Muscle layer of duodenum (tissue), 2 donors: ENCODE results near the gene XYLT1.

Experiments used
- H3K27ac ChIP-seq: one replicate; pipeline ENCODE4 v1.7.0; 2013; ENCODE audit warnings: mild to moderate bottlenecking, low read length
- H3K27me3 ChIP-seq: one replicate; pipeline ENCODE4 v1.7.0; 2013; ENCODE audit warnings: low read depth, mild to moderate bottlenecking, control low read depth, low read length
- H3K36me3 ChIP-seq, 2 donors: one replicate each; pipeline ENCODE4 v1.7.0; 2013; ENCODE audit warnings: low read length in 2 of 2, control low read depth in 1 of 2, mild to moderate bottlenecking in 1 of 2; ENCODE audit not compliant: insufficient read depth in 2 of 2, control insufficient read depth in 1 of 2
- H3K4me1 ChIP-seq, 2 donors: one replicate each; pipeline ENCODE4 v1.7.0; 2013; ENCODE audit warnings: low read length in 2 of 2, mild to moderate bottlenecking in 2 of 2, control low read depth in 1 of 2, moderate library complexity in 1 of 2; ENCODE audit not compliant: insufficient read depth in 2 of 2, control insufficient read depth in 1 of 2
- H3K4me3 ChIP-seq, 2 donors: one replicate each; pipeline ENCODE4 v1.7.0; 2013; ENCODE audit warnings: low read length in 2 of 2, low read depth in 1 of 2, mild to moderate bottlenecking in 1 of 2
- H3K9me3 ChIP-seq, 2 donors: one replicate each; pipeline ENCODE4 v1.7.0; 2013; ENCODE audit warnings: low read length in 2 of 2, control low read depth in 1 of 2, mild to moderate bottlenecking in 1 of 2; ENCODE audit not compliant: control insufficient read depth in 1 of 2
- donor health status: healthy.

XYLT1 gene

DNA sequence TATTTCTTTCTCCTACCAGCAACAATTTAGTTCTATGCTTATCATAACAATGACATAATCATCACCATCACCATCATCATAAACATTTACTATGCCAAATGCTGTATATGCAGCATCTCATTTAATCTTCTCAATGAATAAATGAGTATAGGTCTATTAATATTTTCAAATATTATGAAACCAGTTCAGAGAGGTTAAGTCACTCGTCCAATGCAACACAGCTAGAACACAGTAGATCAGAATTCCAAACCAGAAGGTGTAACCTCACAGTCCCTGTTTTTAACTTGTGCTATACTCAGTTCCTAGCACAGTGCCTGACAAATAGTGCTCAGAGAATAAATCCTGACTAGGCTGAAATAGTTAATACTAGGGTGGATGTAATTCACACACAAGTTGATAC lies 314.8 kb downstream of the XYLT1 start:
- no peak overlapping the region for H3K4me3 ChIP-seq
- H3K9me3 ChIP-seq: no peaks in the 10 kb centered on the region
- H3K27ac ChIP-seq: no peak overlapping the region
- H3K4me1 ChIP-seq: no peaks in the 10 kb centered on the region
- no peaks in the 10 kb centered on the region for H3K27me3 ChIP-seq
- peaks cover 3 to 6% of the 10 kb centered on the region in 2 donors for H3K36me3 ChIP-seq

DNA sequence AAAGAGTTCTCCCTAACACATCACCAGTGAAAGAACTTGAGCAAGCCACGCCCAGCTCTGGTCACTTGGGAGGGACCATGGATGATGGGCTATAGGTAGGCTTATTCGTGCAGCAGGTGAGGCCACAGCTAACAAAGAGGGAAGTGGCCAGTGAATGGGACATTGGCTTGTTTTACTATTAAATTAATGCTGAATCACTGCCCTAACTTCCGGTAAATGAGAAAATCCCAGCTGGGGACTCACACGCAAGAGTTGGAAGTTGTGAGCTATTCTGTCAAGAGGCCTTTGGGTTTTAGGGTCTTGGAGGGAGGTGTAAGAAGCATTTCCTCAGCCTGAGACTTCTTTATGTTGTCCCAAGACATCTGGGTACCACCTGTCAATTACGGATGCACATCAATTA lies 315.3 kb downstream of the XYLT1 start:
- Histone ChIP-seq H3K9me3 (no peaks in the 10 kb centered on the region), H3K4me3 (no peak overlapping the region), H3K4me1 (no peaks in the 10 kb centered on the region), H3K27me3 (no peaks in the 10 kb centered on the region), H3K27ac (no peak overlapping the region), H3K36me3 (peaks cover 3 to 6% of the 10 kb centered on the region in 2 donors)

DNA sequence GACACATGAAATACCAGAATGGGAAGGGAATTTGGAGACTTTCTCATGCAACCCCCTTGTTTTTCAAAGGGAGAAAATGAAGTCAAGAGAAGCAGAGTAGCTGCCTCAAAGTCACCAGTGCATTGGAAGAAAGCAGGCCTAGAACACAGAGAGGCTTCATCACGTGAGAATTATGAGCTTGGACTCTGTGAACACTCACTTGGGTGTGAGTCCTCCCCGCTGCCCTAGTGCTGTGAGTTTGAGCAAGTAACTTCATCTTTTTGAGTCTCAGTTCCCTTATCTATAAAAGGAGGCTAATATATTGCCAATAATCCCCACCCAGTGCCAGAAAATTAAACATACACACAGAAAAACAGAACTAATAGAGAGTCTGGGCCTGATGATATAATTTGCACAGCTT lies 315.8 kb downstream of the XYLT1 start:
- Histone ChIP-seq H3K4me3 (no peak overlapping the region), H3K27ac (no peak overlapping the region), H3K27me3 (no peaks in the 10 kb centered on the region), H3K9me3 (no peaks in the 10 kb centered on the region), H3K4me1 (no peaks in the 10 kb centered on the region), H3K36me3 (peaks cover 3 to 6% of the 10 kb centered on the region in 2 donors)

DNA sequence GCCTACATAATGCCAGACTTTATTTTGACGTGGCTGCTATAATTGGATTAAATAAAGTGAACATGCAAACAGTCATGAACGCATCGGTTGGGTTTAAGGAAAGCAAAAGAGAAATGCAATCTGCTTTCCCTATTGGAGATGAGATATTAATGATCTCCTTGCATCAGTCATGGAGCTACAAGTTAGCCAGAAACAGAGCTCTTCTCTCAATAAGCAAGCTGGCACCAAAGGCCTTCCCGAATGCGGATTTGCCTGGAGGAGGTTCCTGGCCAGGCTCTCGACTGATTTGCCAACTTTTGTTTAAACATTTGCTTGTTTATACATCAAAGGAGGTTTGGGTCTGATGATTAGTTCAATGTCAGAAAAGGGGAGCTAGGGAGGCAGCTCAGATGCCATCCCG lies 318.4 kb downstream of the XYLT1 start:
- no peaks in the 10 kb centered on the region for H3K4me1 ChIP-seq

DNA sequence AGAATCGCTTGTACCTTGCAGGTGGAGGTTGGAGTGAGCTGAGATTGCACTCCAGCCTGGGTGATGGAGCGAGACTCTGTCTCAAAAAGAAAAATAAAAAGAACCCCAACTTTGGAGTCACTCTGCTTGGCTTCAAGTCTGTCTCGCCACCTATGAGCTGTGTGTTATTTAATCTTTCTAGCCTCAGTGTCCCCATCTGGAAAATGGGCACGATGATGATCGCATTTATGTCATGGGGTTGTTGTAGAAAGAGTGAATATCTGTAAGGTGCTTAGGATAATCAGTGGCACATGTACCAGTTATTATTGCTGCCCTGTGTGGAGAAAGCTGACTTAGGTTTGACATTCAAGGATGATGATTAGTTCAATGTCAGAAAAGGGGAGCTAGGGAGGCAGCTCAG lies 319.4 kb downstream of the XYLT1 start:
- no peaks in the 10 kb centered on the region for H3K9me3 ChIP-seq
- H3K27me3 ChIP-seq: no peaks in the 10 kb centered on the region
- H3K4me3 ChIP-seq: no peak overlapping the region
- no peaks in the 10 kb centered on the region for H3K36me3 ChIP-seq
- H3K27ac ChIP-seq: no peak overlapping the region
- no peaks in the 10 kb centered on the region for H3K4me1 ChIP-seq

More for the DNA sequence above, 318.4 kb downstream of the XYLT1 start:
- H3K36me3 ChIP-seq: no peaks in the 10 kb centered on the region
- H3K27me3 ChIP-seq: no peaks in the 10 kb centered on the region
- no peak overlapping the region for H3K27ac ChIP-seq
- H3K9me3 ChIP-seq: no peaks in the 10 kb centered on the region
- H3K4me3 ChIP-seq: no peak overlapping the region

DNA sequence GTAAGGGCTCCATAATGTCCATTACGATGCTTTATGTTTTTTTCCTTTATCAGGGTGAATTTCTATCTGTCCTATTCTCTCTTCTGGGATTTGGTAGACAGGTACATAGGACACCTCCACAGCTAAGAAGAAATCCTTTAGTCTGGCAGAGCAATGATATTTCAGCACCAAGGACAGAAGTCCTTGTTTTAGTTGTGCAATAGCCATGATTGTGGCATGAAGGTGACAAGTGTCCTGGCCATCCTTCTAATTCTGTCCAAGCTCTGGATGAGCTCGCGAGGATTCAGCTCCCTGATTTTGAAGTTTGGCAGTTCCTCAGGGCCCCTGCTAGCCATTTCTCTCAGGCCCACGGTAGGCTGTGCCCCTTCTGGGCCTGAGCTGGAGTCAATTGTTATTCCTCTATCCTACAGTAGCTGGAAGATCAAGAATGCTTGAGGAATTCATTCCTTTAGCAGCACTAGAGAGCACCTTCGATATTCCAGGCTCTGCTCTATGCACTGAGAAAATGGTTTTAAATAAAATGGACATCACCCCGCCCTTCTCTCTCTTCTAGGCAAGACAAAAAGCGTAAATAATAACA lies 320.8 kb downstream of the XYLT1 start:
- no peaks in the 10 kb centered on the region for H3K4me1 ChIP-seq
- no peaks in the 10 kb centered on the region for H3K27me3 ChIP-seq
- no peak overlapping the region for H3K4me3 ChIP-seq
- no peaks in the 10 kb centered on the region for H3K36me3 ChIP-seq
- no peaks in the 10 kb centered on the region for H3K9me3 ChIP-seq
- H3K27ac ChIP-seq: no peak overlapping the region

DNA sequence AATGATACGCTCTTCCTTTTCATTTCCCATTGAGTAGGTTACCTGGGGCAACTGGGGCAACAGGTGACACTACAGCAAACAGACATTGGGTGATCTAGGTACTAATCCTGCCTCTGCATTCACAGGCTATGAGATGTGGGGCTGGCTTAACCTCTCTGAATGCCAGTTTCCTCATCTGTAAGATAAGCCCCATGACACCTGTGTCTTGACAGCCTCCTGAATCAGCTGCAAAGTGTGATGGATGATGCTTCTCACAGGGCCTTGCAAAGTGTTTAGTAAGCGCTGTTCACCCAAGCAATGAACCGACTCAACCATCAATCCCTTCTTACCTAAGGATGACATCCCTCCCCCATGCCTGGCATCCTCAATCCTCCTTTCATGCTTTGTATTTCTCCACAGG lies 322.8 kb downstream of the XYLT1 start:
- no peaks in the 10 kb centered on the region for H3K27me3 ChIP-seq
- H3K9me3 ChIP-seq: no peaks in the 10 kb centered on the region
- H3K4me1 ChIP-seq: no peaks in the 10 kb centered on the region
- no peaks in the 10 kb centered on the region for H3K36me3 ChIP-seq
- no peak overlapping the region for H3K27ac ChIP-seq
- H3K4me3 ChIP-seq: no peak overlapping the region

DNA sequence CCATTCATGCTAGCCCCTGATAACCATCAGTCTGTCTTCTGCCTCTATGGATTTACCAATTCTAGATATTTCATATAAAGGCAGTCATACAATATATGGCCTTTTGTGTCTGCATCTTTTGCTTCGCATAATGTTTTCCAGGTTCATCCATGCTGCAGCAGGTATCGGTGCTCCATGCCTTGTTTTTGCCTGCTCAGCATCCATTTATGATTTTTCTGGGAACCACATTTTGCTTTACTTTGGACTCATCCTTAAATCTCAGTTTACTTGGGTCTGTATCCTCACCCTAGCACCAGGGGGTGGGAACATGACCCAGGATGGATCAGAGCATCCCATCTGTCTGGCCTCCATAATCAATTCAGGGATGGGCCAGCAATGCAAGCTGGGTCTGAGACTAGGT lies 325.7 kb downstream of the XYLT1 start:
- Histone ChIP-seq H3K4me3 (no peak overlapping the region), H3K27me3 (no peaks in the 10 kb centered on the region), H3K9me3 (no peaks in the 10 kb centered on the region), H3K36me3 (peaks cover 6 to 9% of the 10 kb centered on the region in 2 donors), H3K27ac (no peak overlapping the region), H3K4me1 (no peaks in the 10 kb centered on the region)

DNA sequence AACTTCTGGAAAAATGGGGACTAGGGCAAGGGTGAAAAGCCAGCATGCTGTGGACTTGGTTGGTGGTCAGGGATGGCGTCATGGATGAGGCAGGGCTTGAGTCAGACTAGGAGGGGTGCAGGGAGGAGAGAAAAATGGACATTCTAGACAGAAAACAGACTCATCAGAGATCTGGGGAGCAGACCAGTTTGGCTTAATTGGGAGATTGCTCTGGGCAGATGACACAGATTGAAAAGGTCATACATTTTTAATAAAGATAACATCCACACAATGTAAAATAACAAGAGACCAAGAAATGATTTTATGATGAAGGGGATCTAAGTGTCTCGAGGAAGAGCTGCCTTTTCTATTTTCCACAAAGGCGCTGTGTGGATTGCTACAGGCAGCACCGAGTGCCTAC lies 326.3 kb downstream of the XYLT1 start:
- Histone ChIP-seq H3K4me1 (no peaks in the 10 kb centered on the region), H3K27ac (no peak overlapping the region), H3K27me3 (no peaks in the 10 kb centered on the region), H3K9me3 (no peaks in the 10 kb centered on the region), H3K36me3 (peaks cover 6 to 9% of the 10 kb centered on the region in 2 donors), H3K4me3 (no peak overlapping the region)

DNA sequence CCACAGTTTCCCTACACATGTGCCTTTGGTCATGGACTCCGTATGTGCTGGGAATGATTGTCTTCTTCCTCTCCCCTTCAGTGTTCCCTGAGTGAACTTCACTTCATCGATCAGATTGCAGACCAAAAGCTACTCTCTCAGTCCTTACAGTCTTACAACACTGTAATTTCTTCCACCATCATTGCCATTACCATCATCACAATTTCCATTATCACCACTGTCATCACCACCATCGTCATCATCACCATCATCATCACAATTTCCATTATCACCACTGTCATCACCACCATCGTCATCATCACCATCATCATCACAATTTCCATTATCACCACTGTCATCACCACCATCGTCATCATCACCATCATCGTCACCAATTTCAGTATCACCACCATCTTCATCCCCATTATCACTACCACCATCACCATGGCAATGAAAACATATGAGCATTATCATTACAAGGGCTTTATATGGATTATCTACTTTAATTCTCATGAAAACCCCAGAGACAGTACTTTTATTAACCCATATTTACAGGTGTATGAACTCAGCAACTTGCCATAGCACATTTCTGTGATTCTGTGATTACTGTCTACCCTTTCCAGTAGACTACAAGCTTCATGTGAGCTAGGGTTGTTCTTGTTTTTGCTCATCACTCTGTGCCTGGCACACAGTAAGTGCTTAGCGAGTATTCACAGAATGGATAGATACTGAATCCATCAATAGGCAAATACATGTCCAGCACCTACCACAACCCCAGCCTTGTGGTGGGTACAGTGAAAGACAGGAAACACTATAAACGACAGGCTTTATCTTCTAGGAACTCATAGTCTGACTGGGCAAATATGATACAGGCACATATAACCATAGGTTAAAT lies 327.0 kb downstream of the XYLT1 start:
- Histone ChIP-seq H3K27me3 (no peaks in the 10 kb centered on the region), H3K4me1 (no peaks in the 10 kb centered on the region), H3K27ac (no peak overlapping the region), H3K4me3 (no peak overlapping the region), H3K36me3 (peaks cover 6 to 10% of the 10 kb centered on the region in 2 donors), H3K9me3 (no peaks in the 10 kb centered on the region)

DNA sequence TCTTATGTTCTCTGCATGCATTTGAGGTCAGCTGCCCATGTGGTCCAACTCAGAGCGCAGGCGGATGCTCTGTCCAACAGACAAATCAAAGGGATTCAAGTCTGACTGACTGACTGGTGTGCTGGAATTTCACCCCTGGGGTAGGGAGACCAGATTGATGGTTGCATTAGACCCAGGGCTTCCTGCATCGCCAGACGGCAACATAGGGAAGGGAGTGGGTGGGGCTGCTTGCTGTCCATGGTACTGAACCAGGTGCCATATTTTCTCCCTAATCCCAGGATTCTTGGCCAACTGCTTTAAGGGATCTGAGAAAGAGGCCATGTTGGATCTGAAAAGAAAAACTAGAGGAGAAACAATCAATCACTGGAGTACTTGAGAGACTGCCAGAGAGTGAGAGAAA lies 332.0 kb downstream of the XYLT1 start:
- Histone ChIP-seq H3K36me3 (peaks cover 34 to 39% of the 10 kb centered on the region in 2 donors), H3K9me3 (no peaks in the 10 kb centered on the region)

More for the DNA sequence above, 332.0 kb downstream of the XYLT1 start:
- no peak overlapping the region for H3K27ac ChIP-seq
- H3K4me1 ChIP-seq: no peaks in the 10 kb centered on the region
- no peak overlapping the region for H3K4me3 ChIP-seq
- H3K27me3 ChIP-seq: no peaks in the 10 kb centered on the region
